GM20431 (cell line): ENCODE results near the gene IL5.
"Not testable (repeated sequence)": the region's sequence is repeated elsewhere in the genome, so short reads cannot be mapped to it uniquely, and the experiment has no call there.

Experiments used
- in situ Hi-C: fragments of 300-500 bp; cut with MseI, MboI; formaldehyde crosslinking; loops from one replicate; pipeline ENCODE4 v1.15.0; 2020; ENCODE audit warnings: low sequenced_read_pairs; ENCODE audit not compliant: unreplicated experiment

The IL5 gene

GRCh38 chr5:132543472-132544201 lies at the start of gene IL5:
TSS of gene IL5 (minus strand) at chr5:132543522. CDS start at chr5:132543478, 44 bp downstream.
- in situ Hi-C loops: no loop called here

- in situ Hi-C loops: no loop called here
These were observed 49.2 kb upstream of the IL5 start for GRCh38 chr5:132592521-132592920.

- in situ Hi-C loops: no loop called here
These were observed 47.8 kb upstream of the IL5 start for GRCh38 chr5:132591145-132591544.

GRCh38 chr5:132589467-132589866 lies 46.1 kb upstream of the IL5 start:
- in situ Hi-C loops: no loop called here

- in situ Hi-C loops: no loop called here
These were observed 42.7 kb upstream of the IL5 start for GRCh38 chr5:132586063-132586462.

DNA sequence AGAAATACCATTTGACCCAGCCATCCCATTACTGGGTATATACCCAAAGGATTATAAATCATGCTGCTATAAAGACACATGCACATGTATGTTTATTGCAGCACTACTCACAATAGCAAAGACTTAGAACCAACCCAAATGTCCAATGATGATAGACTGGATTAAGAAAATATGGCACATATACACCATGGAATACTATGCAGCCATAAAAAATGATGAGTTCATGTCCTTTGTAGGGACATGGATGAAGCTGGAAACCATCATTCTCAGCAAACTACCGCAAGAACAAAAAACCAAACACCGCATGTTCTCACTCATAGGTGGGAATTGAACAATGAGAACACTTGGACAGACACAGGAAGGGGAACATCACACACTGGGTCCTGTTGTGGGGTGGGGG lies 41.2 kb upstream of the IL5 start:
- in situ Hi-C loops: not testable (repeated sequence)

DNA sequence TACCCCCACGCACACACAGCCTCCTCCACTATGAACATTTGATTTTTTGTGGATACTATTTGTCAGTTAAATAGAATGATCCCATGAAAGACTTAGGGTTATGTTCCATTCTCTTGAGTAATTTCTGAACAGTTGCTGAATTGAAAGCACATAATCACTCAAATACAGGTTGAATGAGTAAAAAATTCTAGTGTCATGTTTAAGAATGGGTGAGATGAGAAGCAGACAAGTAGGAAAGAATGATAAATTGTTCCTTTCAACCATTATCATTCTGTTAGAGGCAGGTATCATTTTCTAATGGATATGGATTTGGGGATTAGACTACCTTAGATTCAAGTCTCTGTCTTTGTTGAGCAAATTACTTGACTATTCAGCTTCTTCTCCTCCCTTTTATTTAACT lies 32.8 kb upstream of the IL5 start:
- in situ Hi-C loops: no loop called here

DNA sequence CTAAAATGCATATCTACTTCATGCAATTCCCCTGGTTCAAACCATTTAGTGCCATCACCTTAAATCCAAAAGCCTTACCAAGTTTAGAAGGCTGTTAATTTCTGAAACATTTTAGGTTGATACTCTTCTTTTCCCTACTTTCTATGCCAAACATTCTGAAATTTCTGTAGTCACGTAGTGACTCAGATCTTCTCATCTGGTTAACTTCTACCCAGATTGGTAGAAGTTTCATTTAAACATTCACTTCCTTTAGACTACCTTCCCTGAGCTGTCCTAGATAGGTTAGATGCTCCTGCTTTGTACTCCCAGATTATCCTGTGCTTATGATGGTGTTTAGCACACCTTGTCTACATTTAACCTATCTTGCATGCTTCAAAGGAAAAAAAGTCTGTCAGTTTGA lies 23.3 kb upstream of the IL5 start:
- in situ Hi-C loops: no loop called here

- in situ Hi-C loops: not testable (repeated sequence)
These were observed 21.2 kb upstream of the IL5 start for GRCh38 chr5:132564555-132564954.

DNA sequence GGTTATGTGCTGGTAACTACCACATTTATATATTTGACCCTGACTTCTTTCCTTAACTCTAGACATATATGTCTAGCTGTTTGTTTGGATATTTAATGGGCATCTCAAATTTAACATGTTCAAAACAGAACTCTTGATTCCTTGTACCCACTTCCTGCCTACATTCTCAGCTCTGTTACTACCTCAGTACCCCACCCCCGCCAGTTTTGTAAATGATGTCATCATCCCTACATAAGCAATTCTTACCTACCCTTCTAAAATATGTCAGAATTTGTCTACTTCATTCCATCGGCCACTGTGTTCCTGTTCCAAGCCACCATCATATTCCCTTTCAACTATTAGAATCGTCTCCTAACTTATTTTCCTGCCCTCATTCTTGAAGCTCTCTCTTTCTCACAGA lies 18.3 kb upstream of the IL5 start:
- in situ Hi-C loops: no loop called here

DNA sequence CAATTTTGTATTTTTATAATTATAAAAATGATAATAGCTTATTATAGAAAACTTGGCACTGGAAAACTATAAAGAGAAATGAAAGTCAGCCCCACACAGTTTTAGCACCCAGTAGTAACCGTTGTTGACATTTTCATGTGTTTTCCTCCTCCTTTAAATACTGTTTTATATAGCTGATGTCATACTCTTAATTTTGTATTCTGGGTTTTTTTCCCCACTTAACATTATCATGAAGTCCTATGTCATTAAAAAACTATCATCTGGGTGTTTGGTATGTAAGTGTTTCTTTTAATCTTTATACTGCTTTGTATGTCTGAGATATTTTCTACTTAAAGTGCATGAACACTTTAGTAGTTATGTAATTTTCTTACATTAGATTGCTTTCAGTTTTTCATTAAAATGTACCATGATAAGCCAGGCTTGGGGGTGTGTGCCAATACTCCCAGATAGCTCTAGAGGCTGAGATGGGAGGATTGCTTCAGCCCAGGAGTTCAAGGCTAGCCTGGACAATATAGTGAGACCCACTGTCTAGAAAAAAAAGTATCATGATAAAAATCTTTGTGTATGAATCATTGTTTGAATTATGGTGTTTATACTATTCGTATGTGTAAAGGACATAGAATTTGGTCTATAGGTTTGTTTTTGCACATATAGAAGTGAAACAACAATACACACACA lies 16.2 kb upstream of the IL5 start:
- in situ Hi-C loops: no loop called here

DNA sequence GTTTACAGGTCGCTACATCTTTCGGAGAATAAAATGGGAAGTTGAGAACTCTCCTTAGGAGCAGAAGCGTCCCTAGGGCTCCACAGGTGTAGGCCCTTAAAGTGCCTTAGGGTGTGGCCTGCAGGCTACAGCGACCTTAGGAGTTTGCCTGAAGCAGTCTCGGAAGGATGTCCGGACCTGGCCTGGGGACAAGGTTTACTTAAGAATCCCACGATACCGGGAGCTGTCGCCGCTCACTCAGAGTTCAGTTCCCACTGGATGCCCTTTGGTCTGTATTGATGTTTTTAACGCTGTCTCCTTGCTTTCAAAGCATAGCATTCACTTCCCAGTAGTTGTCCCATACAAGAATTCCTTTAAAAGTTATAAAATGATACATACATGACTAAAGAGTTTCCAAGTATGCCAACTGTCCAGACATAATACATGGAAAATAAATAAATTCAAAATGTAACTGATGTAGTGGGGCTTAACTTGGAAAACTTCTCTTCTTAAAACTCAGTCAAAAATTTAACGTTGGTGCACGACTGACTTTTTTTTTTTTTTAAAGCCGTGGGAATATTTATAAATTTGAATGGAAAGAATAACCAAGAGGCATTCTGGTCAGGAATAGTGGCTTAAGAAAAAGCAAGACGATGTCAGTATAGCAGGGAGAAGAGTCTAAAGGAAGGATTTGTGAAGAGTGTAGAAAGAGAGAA lies 14.3 kb upstream of the IL5 start:
- in situ Hi-C loops: no loop called here

DNA sequence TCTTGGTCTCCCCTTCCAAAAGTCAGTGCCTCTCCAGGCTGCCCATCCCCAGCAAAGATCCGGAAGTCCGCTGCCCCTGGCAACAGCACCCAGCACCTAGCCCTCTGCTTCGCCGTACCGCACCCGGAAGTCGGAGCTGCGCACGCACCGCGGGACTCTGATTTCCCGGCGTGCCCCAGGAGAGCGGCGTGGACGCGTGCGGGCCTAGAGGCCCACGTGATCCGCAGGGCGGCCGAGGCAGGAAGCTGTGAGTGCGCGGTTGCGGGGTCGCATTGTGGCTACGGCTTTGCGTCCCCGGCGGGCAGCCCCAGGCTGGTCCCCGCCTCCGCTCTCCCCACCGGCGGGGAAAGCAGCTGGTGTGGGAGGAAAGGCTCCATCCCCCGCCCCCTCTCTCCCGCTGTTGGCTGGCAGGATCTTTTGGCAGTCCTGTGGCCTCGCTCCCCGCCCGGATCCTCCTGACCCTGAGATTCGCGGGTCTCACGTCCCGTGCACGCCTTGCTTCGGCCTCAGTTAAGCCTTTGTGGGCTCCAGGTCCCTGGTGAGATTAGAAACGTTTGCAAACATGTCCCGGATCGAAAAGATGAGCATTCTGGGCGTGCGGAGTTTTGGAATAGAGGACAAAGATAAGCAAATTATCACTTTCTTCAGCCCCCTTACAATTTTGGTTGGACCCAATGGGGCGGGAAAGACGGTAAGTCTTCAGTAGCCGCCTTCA lies 13.6 kb upstream of the IL5 start, which contains the start of gene RAD50:
Gene RAD50 (plus strand): TSS at position 215 of the 715 bp plus-strand sequence. CDS start 348 bp downstream, at position 563.
- in situ Hi-C loops: no loop called here

GRCh38 chr5:132556153-132556762 lies 12.9 kb upstream of the IL5 start:
- in situ Hi-C loops: no loop called here

- in situ Hi-C loops: no loop called here
These were observed 6.3 kb upstream of the IL5 start for GRCh38 chr5:132549576-132549975.

DNA sequence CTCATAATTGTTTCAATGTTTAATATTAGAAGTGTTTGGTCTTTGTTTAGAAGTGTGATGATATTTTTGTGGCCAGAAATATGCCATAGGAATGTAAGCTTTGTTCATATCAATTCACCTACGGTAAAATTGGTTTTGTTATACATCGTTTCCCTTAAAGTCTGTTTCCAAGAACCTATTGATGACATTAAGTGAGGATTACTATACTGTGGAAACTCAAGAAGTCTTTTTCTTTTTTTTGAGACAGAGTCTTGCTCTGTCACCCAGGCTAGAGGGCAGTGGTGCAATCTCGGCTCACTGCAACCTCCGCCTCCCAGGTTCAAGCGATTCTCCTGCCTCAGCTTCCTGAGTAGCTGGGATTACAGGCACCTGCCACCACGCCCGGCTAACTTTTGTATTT lies 5.5 kb upstream of the IL5 start:
- in situ Hi-C loops: not testable (repeated sequence)

DNA sequence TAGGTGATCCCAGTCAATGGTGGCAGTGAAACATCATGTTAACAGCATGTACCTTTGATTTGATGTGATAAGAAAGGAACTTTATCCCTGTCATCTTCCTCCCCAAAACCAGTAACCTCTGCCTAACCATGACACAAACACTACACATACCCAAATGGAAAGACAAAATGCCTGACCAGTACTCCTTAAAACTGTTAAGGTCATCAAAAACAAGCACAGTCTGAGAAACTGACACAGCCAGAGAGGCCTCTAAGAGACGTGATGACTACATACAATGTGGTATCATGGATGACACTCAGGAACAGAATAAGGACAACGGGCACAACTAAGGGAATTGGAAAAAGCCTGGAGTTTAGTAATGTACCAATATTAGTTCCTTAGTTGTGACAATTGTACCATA lies 3.9 kb upstream of the IL5 start:
- in situ Hi-C loops: no loop called here

- in situ Hi-C loops: no loop called here
These were observed 2.8 kb upstream of the IL5 start for GRCh38 chr5:132546108-132546507.

GRCh38 chr5:132540764-132541163 lies 2.6 kb downstream of the IL5 start:
- in situ Hi-C loops: no loop called here

GRCh38 chr5:132540149-132540548 lies 3.2 kb downstream of the IL5 start:
- in situ Hi-C loops: no loop called here
